ENCODE data around the gene ADAMTS17. TPM values are rescaled to one million over a fixed set of nuclear protein-coding genes. Genes with fewer than 3 reads are reported as not detected.

ADAMTS17 gene
- total RNA-seq, 1 experiment from 2014 or later: 0.15 TPM

GRCh38 chr15:100204211-100204610 lies 137.6 kb downstream of the ADAMTS17 start:
- no peaks in the 10 kb centered on the region for H3K36me3 ChIP-seq (ENCODE audit: insufficient read depth, low read length, poor library complexity, severe bottlenecking)
- POLR2A ChIA-PET (ENCODE audit: low non-redundant PET): no interaction called here
- H3K4me3 ChIP-seq (ENCODE audit: low read depth, low read length, poor library complexity, severe bottlenecking): no peak overlapping the region
- H3K27me3 ChIP-seq (replicated peaks; ENCODE audit: insufficient read depth, low read depth, low read length, poor library complexity): no peaks in the 10 kb centered on the region
- TF ChIP-seq EZH2 (IDR thresholded peaks at IDR 0.05; ENCODE audit: borderline replicate concordance, low read depth, low read length, poor library complexity, severe bottlenecking): no peak
- TF ChIP-seq CTCF (conservative IDR thresholded peaks at IDR 0.05; ENCODE audit: low read depth, low read length): no peak
- no peaks in the 10 kb centered on the region for H3K9me3 ChIP-seq (ENCODE audit: low read depth, low read length, poor library complexity, severe bottlenecking)
- no peak for DNase-seq (ENCODE audit: low spot score)
- H3K4me1 ChIP-seq (ENCODE audit: insufficient read depth, low read length, poor library complexity, severe bottlenecking): no peaks in the 10 kb centered on the region
- intact Hi-C loops (cut with micrococcal nuclease; ENCODE audit: unreplicated experiment): no loop called here
- CTCF ChIA-PET: no interaction called here
- BruUV-seq (replicated peaks): no TSS peak
- H3K27ac ChIP-seq (ENCODE audit: low read depth, low read length, poor library complexity, severe bottlenecking): no peak overlapping the region

DNA sequence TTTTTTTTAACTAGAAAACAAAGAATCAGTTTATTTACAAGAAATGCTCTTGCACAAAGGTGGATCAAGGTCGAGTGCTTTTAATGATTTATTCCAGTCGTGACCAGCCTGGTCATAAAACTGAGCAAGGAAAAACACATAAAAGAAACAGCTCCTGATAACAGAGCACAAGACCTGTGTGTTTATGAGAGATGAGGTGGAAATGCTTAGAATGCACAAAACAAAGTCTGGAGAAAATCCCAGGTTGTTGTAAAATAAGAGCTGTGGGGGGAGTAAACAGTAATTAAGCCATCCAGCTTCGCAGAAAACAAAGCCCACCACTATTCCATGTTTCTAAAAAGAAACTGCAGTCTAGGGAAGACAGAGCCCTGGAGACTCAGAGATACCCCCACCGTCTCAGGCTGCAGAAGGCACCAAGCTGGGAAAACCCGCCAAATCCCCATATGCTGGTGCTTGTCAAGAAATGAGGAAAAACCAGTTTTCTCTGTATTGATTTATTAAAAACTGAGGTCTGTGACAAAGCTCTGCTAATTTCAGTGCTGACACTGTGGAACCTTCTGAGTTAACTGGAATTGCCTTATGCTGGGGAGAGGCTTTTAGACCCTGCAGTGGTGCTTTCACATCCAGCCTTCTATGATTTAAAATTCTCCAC lies 139.3 kb downstream of the ADAMTS17 start:
- CTCF ChIA-PET: no interaction called here
- no peaks in the 10 kb centered on the region for H3K36me3 ChIP-seq (ENCODE audit: insufficient read depth, low read length, poor library complexity, severe bottlenecking)
- no peak for TF ChIP-seq EZH2 (IDR thresholded peaks at IDR 0.05; ENCODE audit: borderline replicate concordance, low read depth, low read length, poor library complexity, severe bottlenecking)
- no peak for TF ChIP-seq CTCF (conservative IDR thresholded peaks at IDR 0.05; ENCODE audit: low read depth, low read length)
- H3K4me3 ChIP-seq (ENCODE audit: low read depth, low read length, poor library complexity, severe bottlenecking): no peak overlapping the region
- H3K27me3 ChIP-seq (replicated peaks; ENCODE audit: insufficient read depth, low read depth, low read length, poor library complexity): no peaks in the 10 kb centered on the region
- no TSS peak for BruUV-seq (replicated peaks)
- no peaks in the 10 kb centered on the region for H3K4me1 ChIP-seq (ENCODE audit: insufficient read depth, low read length, poor library complexity, severe bottlenecking)
- no peak overlapping the region for H3K27ac ChIP-seq (ENCODE audit: low read depth, low read length, poor library complexity, severe bottlenecking)
- POLR2A ChIA-PET (ENCODE audit: low non-redundant PET): no interaction called here
- DNase-seq (ENCODE audit: low spot score): no peak
- intact Hi-C loops (cut with micrococcal nuclease; ENCODE audit: unreplicated experiment): no loop called here
- H3K9me3 ChIP-seq (ENCODE audit: low read depth, low read length, poor library complexity, severe bottlenecking): no peaks in the 10 kb centered on the region

DNA sequence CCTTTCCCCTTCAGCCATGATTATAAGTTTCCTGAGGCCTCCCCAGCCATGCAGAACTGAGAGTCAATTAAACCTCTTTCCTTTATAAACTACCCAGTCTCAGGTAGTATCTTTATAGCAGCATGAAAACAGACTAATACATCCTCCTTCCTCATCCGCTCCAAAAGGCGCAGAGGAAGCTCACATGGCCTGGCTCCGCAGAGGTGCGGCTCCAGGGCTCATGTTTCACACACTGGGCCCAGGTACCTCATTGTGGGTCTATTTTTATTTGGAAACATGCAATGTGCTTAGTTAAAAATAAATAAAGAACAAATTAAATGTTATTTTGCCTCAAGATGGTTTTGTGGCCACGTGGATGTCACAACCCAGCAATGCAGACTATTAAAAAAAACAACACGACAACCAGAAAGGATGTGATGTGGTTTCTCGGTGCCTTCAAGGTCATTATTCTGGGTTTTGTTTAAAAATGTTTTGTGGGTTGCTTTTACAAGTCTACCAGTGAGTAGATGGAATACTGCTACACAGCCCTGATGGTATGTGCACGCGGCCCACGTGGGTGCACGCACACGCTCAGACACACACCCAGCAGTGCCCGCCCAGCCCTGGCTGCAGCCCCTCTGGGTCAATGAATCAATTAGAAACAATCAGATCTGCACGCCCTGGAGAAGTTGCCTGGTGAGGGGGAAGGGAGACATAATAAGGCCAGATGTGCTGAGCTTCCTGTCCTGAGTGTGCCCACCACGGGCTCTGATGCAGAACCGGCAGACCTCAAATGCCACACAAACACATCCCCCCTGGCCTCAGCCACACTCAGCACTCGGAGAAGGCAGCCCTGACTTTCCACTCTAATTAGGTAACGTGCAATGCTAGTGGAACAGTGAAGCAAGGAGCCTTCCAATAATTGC lies 140.1 kb downstream of the ADAMTS17 start:
- Histone ChIP-seq H3K4me1 (ENCODE audit: insufficient read depth, low read length, poor library complexity, severe bottlenecking) (no peaks in the 10 kb centered on the region), H3K9me3 (ENCODE audit: low read depth, low read length, poor library complexity, severe bottlenecking) (no peaks in the 10 kb centered on the region), H3K27me3 (replicated peaks; ENCODE audit: insufficient read depth, low read depth, low read length, poor library complexity) (no peaks in the 10 kb centered on the region), H3K36me3 (ENCODE audit: insufficient read depth, low read length, poor library complexity, severe bottlenecking) (no peaks in the 10 kb centered on the region), H3K27ac (ENCODE audit: low read depth, low read length, poor library complexity, severe bottlenecking) (no peak overlapping the region), H3K4me3 (ENCODE audit: low read depth, low read length, poor library complexity, severe bottlenecking) (no peak overlapping the region)
- ChIA-PET POLR2A (ENCODE audit: low non-redundant PET) (no interaction called here), CTCF (no interaction called here)
- intact Hi-C loops (cut with micrococcal nuclease; ENCODE audit: unreplicated experiment): no loop called here
- TF ChIP-seq CTCF (conservative IDR thresholded peaks at IDR 0.05; ENCODE audit: low read depth, low read length) (no peak), EZH2 (IDR thresholded peaks at IDR 0.05; ENCODE audit: borderline replicate concordance, low read depth, low read length, poor library complexity, severe bottlenecking) (no peak)
- DNase-seq (ENCODE audit: low spot score): no peak
- no TSS peak for BruUV-seq (replicated peaks)
